ENCODE results near the gene GRK5. TPM values are rescaled to one million over a fixed set of nuclear protein-coding genes. Genes with fewer than 3 reads are reported as not detected.
A peak's percentile ranks its signal among the peaks of the same experiment; 100 is the strongest.

The GRK5 gene
- total RNA-seq, 1 donor from 2014 or later: 4.3 TPM

DNA sequence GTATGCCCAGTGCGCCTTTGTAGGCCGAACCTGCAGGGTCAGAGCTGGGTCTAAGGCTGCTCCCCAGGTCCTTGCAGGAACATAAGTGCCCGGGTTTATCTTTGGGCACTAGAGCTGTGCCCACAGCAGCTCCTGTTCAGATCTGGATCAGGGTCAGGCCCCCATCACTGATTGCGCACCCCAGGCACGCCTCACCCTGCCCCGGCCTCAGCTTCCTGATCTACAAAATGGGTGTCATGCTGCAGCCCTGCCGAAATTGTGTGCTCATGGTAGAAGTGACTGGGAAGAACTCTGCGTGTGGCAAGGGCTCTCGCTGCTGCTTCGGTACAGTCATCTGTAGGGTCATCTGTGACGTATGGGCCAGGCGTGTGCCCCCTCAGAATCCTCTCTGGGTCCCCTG lies 100.7 kb downstream of the GRK5 start:
- Histone ChIP-seq H4K20me1 (ENCODE audit: low read depth) (no peaks in the 10 kb centered on the region), H3K4me3 (no peak overlapping the region), H3K4me2 (peak overlapping the region; percentile 27), H3K9me3 (ENCODE audit: low read depth) (no peaks in the 10 kb centered on the region), H3F3A (ENCODE audit: low read depth) (no peaks in the 10 kb centered on the region), H2AFZ (replicated peaks) (no peak overlapping the region), H3K27me3 (no peaks in the 10 kb centered on the region), H3K27ac (no peak overlapping the region), H3K36me3 (no peaks in the 10 kb centered on the region), H3K79me2 (ENCODE audit: low read depth) (no peaks in the 10 kb centered on the region), H3K9ac (no peak overlapping the region), H3K4me1 (peaks cover 13% of the 10 kb centered on the region)
- peaks cover 44% of the 10 kb centered on the region for H3K4me1 Mint-ChIP-seq
- peaks cover 8% of the 10 kb centered on the region for H3K27me3 Mint-ChIP-seq (ENCODE audit: insufficient read depth, low read depth)
- no peak for DNase-seq (ENCODE audit: low spot score)
- TF ChIP-seq EZH2 (IDR thresholded peaks at IDR 0.05): no peak
- TF ChIP-seq, protein P1, sequence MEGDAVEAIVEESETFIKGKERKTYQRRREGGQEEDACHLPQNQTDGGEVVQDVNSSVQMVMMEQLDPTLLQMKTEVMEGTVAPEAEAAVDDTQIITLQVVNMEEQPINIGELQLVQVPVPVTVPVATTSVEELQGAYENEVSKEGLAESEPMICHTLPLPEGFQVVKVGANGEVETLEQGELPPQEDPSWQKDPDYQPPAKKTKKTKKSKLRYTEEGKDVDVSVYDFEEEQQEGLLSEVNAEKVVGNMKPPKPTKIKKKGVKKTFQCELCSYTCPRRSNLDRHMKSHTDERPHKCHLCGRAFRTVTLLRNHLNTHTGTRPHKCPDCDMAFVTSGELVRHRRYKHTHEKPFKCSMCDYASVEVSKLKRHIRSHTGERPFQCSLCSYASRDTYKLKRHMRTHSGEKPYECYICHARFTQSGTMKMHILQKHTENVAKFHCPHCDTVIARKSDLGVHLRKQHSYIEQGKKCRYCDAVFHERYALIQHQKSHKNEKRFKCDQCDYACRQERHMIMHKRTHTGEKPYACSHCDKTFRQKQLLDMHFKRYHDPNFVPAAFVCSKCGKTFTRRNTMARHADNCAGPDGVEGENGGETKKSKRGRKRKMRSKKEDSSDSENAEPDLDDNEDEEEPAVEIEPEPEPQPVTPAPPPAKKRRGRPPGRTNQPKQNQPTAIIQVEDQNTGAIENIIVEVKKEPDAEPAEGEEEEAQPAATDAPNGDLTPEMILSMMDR (IDR thresholded peaks at IDR 0.05): no peak
- TF ChIP-seq EZH2phosphoT487 (IDR thresholded peaks at IDR 0.05): no peak
- H3K36me3 Mint-ChIP-seq: no peaks in the 10 kb centered on the region
- no peak overlapping the region for H3K4me3 Mint-ChIP-seq
- no peaks in the 10 kb centered on the region for H3K9me3 Mint-ChIP-seq
- H3K27ac Mint-ChIP-seq: no peak overlapping the region

DNA sequence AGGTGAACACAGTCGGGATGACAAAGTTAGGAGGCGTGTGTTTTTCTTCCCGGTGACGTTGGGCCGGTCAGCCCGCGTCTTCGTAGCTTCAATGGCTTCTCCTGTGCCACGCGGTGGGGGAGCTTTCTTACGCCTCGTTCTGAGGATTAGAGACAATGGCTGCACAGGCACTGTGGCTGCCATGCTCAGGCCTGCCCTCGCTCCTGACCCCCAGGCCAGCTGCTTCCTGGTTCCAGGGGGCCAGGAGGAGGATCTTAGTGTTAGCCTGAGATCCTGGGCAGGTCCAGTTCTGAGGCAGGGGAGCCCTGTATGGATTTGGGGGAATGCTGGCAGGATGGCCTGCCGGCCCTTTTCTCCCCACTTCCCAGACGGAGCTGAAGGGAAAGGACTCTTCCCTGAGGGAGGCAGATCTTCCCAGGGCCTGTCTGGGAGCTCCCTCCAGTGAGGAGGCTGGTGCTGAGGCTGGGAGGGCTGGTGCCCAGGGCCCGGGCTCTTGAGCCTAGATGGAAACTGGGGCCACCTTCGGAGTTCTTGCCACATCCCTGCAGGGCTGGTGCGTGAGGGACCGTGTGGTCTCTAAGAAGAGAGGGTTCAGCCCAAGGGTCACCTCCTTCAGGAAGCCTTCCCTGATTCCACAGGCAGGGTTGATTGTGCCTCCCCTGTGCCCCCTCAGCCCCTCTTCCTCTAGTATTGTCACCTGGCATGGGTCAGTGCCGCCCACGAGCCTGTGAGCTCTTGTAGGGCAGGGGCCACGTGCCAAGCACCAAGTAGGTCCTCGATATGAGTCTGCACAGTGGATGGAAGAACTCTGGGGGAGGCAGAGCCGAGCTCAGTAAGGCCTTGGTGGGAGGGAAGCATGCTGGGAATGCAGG lies 101.4 kb downstream of the GRK5 start:
- Mint-ChIP-seq H3K27ac (peak overlapping the region; percentile 66), H3K9me3 (no peaks in the 10 kb centered on the region), H3K4me3 (no peak overlapping the region), H3K36me3 (no peaks in the 10 kb centered on the region), H3K4me1 (peaks cover 47% of the 10 kb centered on the region), H3K27me3 (ENCODE audit: insufficient read depth, low read depth) (peaks cover 8% of the 10 kb centered on the region)
- no peaks in the 10 kb centered on the region for H3K27me3 ChIP-seq
- DNase-seq (ENCODE audit: low spot score): peak; percentile 70
- H3K4me3 ChIP-seq: no peak overlapping the region
- H4K20me1 ChIP-seq (ENCODE audit: low read depth): no peaks in the 10 kb centered on the region
- H3K36me3 ChIP-seq: no peaks in the 10 kb centered on the region
- H3K9ac ChIP-seq: no peak overlapping the region
- peak overlapping the region; percentile 44 for H2AFZ ChIP-seq (replicated peaks)
- no peaks in the 10 kb centered on the region for H3K9me3 ChIP-seq (ENCODE audit: low read depth)
- H3K27ac ChIP-seq: no peak overlapping the region
- no peaks in the 10 kb centered on the region for H3K79me2 ChIP-seq (ENCODE audit: low read depth)
- no peaks in the 10 kb centered on the region for H3F3A ChIP-seq (ENCODE audit: low read depth)
- H3K4me2 ChIP-seq: peak overlapping the region; percentile 27
- no peak for TF ChIP-seq EZH2phosphoT487 (IDR thresholded peaks at IDR 0.05)
- no peak for TF ChIP-seq EZH2 (IDR thresholded peaks at IDR 0.05)
- TF ChIP-seq, protein P1 (IDR thresholded peaks at IDR 0.05): no peak
- peaks cover 13% of the 10 kb centered on the region for H3K4me1 ChIP-seq

DNA sequence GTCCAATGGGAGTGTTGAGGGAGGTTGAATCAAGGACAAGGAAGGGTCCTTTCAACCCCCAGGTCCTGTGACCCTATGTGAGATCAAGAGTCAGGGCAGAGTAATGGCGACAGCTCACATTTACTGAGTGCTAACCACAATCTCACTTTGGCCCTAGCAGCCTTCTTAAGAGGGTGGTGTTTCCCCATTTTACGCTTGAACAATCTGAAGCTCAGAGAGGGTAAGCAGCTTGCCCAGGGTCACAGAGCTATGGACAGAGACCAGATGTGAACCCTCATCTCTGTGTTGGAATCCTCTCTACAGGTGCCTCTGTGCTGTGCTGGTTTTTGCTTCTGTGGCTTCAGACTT lies 102.0 kb downstream of the GRK5 start:
- Histone ChIP-seq H2AFZ (replicated peaks) (no peak overlapping the region), H3K4me3 (no peak overlapping the region)

More for the DNA sequence above, 102.0 kb downstream of the GRK5 start:
- Mint-ChIP-seq H3K36me3 (no peaks in the 10 kb centered on the region), H3K4me3 (no peak overlapping the region), H3K9me3 (no peaks in the 10 kb centered on the region), H3K27me3 (ENCODE audit: insufficient read depth, low read depth) (peaks cover 8% of the 10 kb centered on the region), H3K27ac (peak overlapping the region; percentile 66), H3K4me1 (peaks cover 48% of the 10 kb centered on the region)
- no peaks in the 10 kb centered on the region for H3K27me3 ChIP-seq
- H4K20me1 ChIP-seq (ENCODE audit: low read depth): no peaks in the 10 kb centered on the region
- no peak for DNase-seq (ENCODE audit: low spot score)
- no peak overlapping the region for H3K9ac ChIP-seq
- no peaks in the 10 kb centered on the region for H3F3A ChIP-seq (ENCODE audit: low read depth)
- H3K4me2 ChIP-seq: no peak overlapping the region
- TF ChIP-seq, protein P1 (IDR thresholded peaks at IDR 0.05): no peak
- TF ChIP-seq EZH2phosphoT487 (IDR thresholded peaks at IDR 0.05): no peak
- TF ChIP-seq EZH2 (IDR thresholded peaks at IDR 0.05): no peak
- H3K4me1 ChIP-seq: peaks cover 13% of the 10 kb centered on the region
- H3K9me3 ChIP-seq (ENCODE audit: low read depth): no peaks in the 10 kb centered on the region
- no peaks in the 10 kb centered on the region for H3K79me2 ChIP-seq (ENCODE audit: low read depth)
- H3K27ac ChIP-seq: no peak overlapping the region
- no peaks in the 10 kb centered on the region for H3K36me3 ChIP-seq
